HUES64 (cell line): ENCODE measurements around the gene POLR3H.

Experiments
- H3K27ac ChIP-seq: 2 replicates; pipeline ENCODE4 v1.7.0; 2013; ENCODE audit warnings: low read depth, low read length, inconsistent platforms
- H3K27me3 ChIP-seq: 2 replicates; pipeline ENCODE4 v1.6.1; 2013; ENCODE audit warnings: mild to moderate bottlenecking, low read length; ENCODE audit not compliant: insufficient read depth
- H3K36me3 ChIP-seq: 2 replicates; pipeline ENCODE4 v1.6.1; 2013; ENCODE audit warnings: mild to moderate bottlenecking, low read length; ENCODE audit not compliant: insufficient read depth
- H3K4me1 ChIP-seq: 2 replicates; pipeline ENCODE4 v1.6.1; 2013; ENCODE audit warnings: mild to moderate bottlenecking, low read length, moderate library complexity; ENCODE audit not compliant: insufficient read depth
- H3K4me3 ChIP-seq: 2 replicates; pipeline ENCODE4 v1.5.1; 2013; ENCODE audit warnings: mild to moderate bottlenecking, low read length, moderate library complexity
- H3K9ac ChIP-seq: 2 replicates; pipeline ENCODE4 v1.6.1; 2013; ENCODE audit warnings: mild to moderate bottlenecking, low read depth, low read length
- H3K9me3 ChIP-seq: 2 replicates; pipeline ENCODE4 v1.6.1; 2013; ENCODE audit warnings: low read depth, low read length; ENCODE audit not compliant: insufficient read depth
- WGBS: fragments of 150-250, 120-280 bp; methylation state at CpG from one replicate; pipeline ENCODE4 v1.1.7; 2013; ENCODE audit warnings: missing lambda C conversion rate; 5-methylcytosine and 5-hydroxymethylcytosine counted together

Gene POLR3H

GRCh38 chr22:41525450-41526225 lies 18.6 kb downstream of the POLR3H start:
- H3K9ac ChIP-seq = no peak overlapping the region
- H3K27me3 ChIP-seq = no peaks in the 10 kb centered on the region
- no peak overlapping the region for H3K4me3 ChIP-seq
- no peaks in the 10 kb centered on the region for H3K9me3 ChIP-seq
- WGBS = 95% methylated on average over 13 of the region's 13 CpGs
- 0 out of 2 replicates have a peak overlapping the region, but pooled peaks have one; percentile 40 for H3K27ac ChIP-seq
- peaks cover 69% of the 10 kb centered on the region for H3K36me3 ChIP-seq
- no peaks in the 10 kb centered on the region for H3K4me1 ChIP-seq

- no peaks in the 10 kb centered on the region for H3K27me3 ChIP-seq
- H3K36me3 ChIP-seq = peaks cover 64% of the 10 kb centered on the region
- H3K9me3 ChIP-seq = no peaks in the 10 kb centered on the region
- H3K4me3 ChIP-seq = no peak overlapping the region
- H3K9ac ChIP-seq = no peak overlapping the region
- H3K4me1 ChIP-seq = no peaks in the 10 kb centered on the region
- 92% methylated on average over 17 of the region's 17 CpGs for WGBS
- no peak overlapping the region for H3K27ac ChIP-seq
Observed at GRCh38 chr22:41524809-41525449, 19.3 kb downstream of the POLR3H start.

GRCh38 chr22:41524251-41524661 lies 20.0 kb downstream of the POLR3H start:
- Histone ChIP-seq H3K4me1 (no peaks in the 10 kb centered on the region), H3K27ac (no peak overlapping the region), H3K9me3 (no peaks in the 10 kb centered on the region), H3K27me3 (no peaks in the 10 kb centered on the region), H3K4me3 (no peak overlapping the region), H3K9ac (no peak overlapping the region; the same call in 1 of the 2 replicates), H3K36me3 (peaks cover 65% of the 10 kb centered on the region)
- WGBS = 94% methylated on average over 13 of the region's 13 CpGs

DNA sequence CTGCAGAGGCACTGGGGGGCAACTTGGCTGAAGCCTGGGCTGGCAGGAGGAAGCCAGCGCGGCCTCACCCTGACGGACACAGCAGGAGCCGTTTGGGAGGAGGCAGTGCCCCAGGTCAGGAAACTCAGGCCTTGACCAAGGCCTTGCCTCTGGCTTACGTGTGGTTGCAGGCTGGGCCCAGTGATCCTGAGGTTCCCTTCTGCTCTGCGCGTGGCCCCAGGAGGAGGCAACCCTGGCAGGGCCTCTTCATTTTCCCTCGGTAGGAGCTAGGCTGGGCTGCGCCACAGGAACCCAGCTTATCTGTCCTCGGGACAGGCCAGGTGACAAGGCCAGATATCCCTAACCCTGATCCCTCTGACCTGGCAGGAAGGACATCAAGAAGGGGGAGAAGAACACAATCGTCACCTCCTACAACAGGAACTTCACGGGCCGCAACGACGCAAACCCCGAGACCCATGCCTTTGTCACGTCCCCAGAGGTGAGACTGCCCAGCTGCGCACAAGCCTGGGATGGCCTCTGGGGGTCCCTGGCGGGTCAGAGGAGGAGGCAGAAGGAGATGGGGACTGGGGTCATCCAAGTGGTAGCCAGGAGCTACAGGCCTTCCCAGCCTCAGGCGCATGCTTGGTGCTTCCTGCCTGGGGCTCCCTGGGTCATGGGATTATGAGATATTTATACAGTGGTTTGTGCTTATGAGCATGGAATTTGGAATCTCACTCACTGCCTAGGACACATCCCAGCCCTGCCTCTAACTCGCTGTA lies 20.6 kb downstream of the POLR3H start:
- H3K4me3 ChIP-seq = no peak overlapping the region
- peaks cover 64% of the 10 kb centered on the region for H3K36me3 ChIP-seq
- peak overlapping the region; percentile 41; the same call in 1 of the 2 replicates for H3K27ac ChIP-seq
- WGBS = 93% methylated on average over 21 of the region's 21 CpGs
- no peak overlapping the region; the same call in 1 of the 2 replicates for H3K9ac ChIP-seq
- H3K9me3 ChIP-seq = no peaks in the 10 kb centered on the region
- no peaks in the 10 kb centered on the region for H3K27me3 ChIP-seq
- H3K4me1 ChIP-seq = no peaks in the 10 kb centered on the region

GRCh38 chr22:41522813-41523212 lies 21.5 kb downstream of the POLR3H start:
- Histone ChIP-seq H3K9ac (no peak overlapping the region), H3K27ac (no peak overlapping the region), H3K4me1 (no peaks in the 10 kb centered on the region), H3K27me3 (no peaks in the 10 kb centered on the region), H3K36me3 (peaks cover 55% of the 10 kb centered on the region), H3K9me3 (no peaks in the 10 kb centered on the region), H3K4me3 (no peak overlapping the region)
- WGBS = 94% methylated on average over 9 of the region's 9 CpGs

DNA sequence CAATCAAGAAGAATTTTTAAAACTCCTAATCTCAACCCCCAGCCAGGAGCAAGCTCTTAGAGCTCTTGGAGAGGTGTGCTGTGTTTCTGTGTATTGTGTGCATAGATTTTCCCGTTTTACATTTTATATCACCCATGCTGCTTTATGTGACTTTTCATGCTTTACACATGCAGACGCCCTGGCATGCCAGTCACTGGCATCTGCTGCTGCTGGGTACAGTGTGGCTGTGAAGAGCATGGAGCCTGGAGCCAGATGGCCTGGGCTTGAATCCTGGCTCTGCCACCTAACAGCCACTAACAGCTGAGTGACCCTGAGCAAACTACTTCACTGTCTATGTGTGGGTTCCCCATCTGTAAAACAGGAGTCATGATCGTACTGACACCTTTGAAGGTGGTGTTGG lies 23.1 kb downstream of the POLR3H start:
- no peaks in the 10 kb centered on the region for H3K27me3 ChIP-seq
- no peak overlapping the region for H3K27ac ChIP-seq
- H3K36me3 ChIP-seq = peaks cover 44% of the 10 kb centered on the region
- H3K4me3 ChIP-seq = no peak overlapping the region
- WGBS = 91% methylated on average over 3 of the region's 3 CpGs
- no peaks in the 10 kb centered on the region for H3K9me3 ChIP-seq
- H3K9ac ChIP-seq = no peak overlapping the region
- no peaks in the 10 kb centered on the region for H3K4me1 ChIP-seq

- Histone ChIP-seq H3K36me3 (peaks cover 43% of the 10 kb centered on the region), H3K9me3 (no peaks in the 10 kb centered on the region), H3K4me3 (no peak overlapping the region), H3K4me1 (peaks cover 6% of the 10 kb centered on the region), H3K27me3 (no peaks in the 10 kb centered on the region), H3K9ac (no peak overlapping the region), H3K27ac (no peak overlapping the region)
- 90% methylated on average over 7 of the region's 7 CpGs for WGBS
Observed at GRCh38 chr22:41518048-41518347, 26.3 kb downstream of the POLR3H start.

DNA sequence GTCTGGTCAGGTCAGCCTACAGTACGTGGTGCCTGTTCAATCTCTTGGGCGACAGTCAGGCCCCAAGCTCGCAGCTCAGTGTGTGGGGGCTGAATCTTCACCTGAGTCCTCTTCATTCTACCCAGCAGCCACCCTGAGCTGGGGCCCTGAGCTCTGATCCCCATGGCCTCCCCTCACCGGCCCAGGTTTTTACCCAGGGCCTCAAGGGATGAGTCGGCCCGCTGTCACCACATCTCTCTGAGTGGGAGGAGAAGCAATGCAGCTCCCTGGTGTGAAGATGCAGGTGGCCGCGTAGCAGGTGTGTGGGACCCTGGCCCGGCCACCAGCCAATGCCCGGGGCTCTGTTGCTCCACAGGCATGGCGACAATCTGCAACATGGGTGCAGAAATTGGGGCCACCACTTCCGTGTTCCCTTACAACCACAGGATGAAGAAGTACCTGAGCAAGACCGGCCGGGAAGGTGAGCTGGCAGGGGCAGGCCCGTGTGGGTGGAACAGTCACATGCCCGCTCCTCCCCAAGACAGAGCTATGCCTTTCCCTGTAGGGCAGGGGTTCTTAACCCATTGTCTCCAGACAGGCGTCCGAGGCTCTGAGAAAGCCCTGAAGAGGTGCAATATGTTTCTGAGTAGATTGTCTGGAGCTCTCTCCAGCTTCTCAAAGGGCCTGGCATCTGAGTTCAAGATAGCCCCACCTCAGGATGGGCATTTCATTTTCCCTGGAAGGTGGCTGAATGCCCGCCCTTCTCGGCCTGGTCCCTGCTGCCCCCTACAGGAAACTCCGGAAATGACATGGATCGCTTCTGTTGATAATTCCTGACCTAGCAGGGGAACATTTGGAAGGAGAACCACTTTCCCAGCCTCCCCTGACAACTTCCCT lies 26.9 kb downstream of the POLR3H start:
- Histone ChIP-seq H3K36me3 (peaks cover 46% of the 10 kb centered on the region), H3K27ac (peak overlapping the region; percentile 41; the same call in 1 of the 2 replicates), H3K9me3 (no peaks in the 10 kb centered on the region), H3K27me3 (no peaks in the 10 kb centered on the region), H3K4me3 (no peak overlapping the region), H3K4me1 (peaks cover 11% of the 10 kb centered on the region), H3K9ac (no peak overlapping the region)
- 68% methylated on average over 22 of the region's 22 CpGs for WGBS

DNA sequence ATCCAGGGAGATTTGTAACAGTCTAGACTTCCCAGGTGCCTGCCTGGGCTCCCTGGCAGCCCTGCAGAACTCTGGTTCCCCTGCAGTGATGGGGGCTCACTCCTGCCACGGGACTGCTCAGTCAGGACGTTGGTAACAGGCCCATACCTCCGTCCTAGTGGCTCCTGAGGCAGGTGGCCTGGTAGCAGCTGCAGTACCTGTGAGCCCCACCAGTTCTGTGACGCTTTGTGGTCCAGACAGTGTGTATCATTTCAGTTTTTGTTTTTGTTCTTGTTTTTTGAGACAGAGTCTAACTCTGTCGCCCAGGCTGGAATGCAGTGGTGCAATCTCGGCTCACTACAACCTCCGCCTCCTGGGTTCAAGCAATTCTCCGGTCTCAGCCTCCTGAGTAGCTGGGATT lies 27.8 kb downstream of the POLR3H start:
- H3K4me1 ChIP-seq = peaks cover 15% of the 10 kb centered on the region
- H3K9ac ChIP-seq = no peak overlapping the region
- H3K27me3 ChIP-seq = no peaks in the 10 kb centered on the region
- no peak overlapping the region for H3K4me3 ChIP-seq
- H3K36me3 ChIP-seq = peaks cover 52% of the 10 kb centered on the region
- no peak overlapping the region for H3K27ac ChIP-seq
- WGBS = 95% methylated on average over 8 of the region's 8 CpGs
- no peaks in the 10 kb centered on the region for H3K9me3 ChIP-seq

- Histone ChIP-seq H3K27me3 (no peaks in the 10 kb centered on the region), H3K4me1 (peaks cover 15% of the 10 kb centered on the region), H3K27ac (peak overlapping the region; percentile 75), H3K36me3 (peaks cover 56% of the 10 kb centered on the region), H3K4me3 (no peak overlapping the region), H3K9ac (peak overlapping the region; percentile 35), H3K9me3 (no peaks in the 10 kb centered on the region)
- WGBS = 85% methylated on average over 5 of the region's 5 CpGs
Observed at GRCh38 chr22:41513391-41513790, 30.9 kb downstream of the POLR3H start.
